ENCODE measurements around the gene CDH22.

The CDH22 gene

DNA sequence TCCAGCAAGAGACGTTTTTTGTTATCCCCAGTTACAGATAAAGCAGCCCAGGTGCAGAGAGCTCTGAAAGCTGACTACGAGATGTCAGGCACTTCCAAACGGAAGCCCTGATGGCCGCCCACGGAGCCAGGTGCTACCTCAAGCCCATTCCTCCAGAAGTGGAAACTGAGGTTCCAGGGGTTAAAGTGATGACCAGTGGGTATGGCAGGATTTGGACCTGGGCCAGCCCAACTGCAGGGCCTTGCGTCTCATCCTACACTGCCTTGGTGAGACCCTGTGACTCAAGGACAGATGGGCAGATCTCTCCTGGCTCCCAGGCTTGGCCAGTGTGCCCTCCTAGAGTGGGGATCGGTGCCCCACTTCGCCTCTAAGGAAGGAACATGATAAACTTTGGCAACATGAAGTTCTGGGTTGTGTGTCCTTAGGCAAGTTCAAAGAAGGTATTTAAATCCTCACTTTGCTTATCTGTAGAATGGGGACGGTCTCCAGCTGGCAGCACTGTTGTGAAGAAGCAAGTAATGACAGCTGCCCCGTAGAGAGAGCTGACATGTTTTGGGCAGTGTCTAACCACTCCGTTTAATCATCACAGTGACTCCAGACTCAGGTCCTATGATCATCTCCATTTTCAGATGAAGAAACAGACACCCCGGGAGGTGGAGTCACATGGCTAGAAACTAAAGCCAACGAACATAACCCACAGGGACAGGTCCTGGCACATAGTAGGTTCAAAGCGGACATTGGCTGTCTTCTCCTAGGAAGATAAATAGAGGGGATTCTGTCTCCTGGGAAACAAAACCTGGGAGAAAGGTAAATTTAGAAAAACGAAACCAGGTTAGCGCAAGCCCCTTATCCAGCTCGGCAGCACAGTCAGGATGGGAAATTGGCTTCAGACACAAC, 34.4 kb upstream of the CDH22 start:
- no peak for DNase-seq

DNA sequence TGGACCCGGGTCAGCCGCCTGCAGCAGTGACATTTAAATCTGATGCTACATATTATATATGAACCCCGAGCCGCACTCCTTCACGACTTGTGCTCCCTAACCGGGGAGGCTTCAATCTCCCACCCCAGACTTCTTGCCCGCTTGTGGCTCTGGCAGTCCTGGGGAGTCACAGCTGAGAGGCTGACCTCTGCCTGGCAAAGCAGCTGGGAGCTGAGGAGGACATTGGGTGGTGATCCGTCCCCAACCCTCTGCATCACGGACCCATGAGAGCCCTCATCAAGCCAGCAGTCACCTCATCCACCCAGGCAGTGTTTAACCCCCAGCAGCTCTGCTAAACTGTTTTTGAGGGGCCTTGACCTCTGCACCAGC, 33.7 kb upstream of the CDH22 start:
- no peak for DNase-seq

DNA sequence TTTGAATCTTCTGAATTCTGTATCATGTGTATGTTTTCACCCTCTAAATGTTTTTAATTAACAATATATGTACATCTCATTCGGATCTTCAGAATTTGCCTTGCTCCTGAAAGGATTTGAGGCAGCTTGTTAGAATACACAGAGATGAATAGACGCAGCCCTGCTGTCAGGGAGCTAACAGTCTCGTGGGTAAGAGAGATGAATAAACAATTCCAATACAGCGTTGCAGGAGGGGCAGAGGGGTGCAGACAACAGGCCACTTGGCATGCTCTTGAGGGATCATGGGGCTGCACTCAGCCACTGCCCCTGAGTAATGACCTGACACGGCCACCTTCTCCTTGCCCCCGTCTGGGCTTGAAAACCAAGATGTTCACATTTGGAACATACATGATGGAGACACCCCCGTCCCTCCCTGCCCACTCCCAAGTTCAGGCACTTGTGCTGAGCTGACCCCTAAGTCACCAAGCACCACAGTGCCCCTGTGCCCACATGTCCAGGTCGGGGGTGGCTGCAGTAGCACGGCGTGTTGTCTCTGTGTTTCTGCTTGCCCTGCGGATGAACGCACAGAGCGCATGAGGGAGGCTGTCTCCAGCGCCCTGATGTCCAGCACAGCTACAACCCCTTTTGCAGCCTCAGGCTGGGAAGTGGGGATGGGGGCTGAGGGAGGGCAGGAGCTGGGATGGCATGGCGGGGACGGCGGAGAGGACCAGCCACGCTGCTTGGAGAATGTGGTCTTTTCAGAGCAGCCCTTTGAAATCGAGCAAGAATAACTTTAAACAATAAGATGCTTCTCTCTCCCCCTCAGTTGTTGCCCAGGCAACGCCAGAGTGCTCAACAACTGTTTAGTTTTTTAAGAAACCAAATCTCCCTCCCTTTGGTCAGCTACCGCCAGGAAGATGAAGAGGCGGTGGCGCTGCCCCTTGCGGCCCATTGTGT, 33.0 kb upstream of the CDH22 start:
- DNase-seq: no peak

DNA sequence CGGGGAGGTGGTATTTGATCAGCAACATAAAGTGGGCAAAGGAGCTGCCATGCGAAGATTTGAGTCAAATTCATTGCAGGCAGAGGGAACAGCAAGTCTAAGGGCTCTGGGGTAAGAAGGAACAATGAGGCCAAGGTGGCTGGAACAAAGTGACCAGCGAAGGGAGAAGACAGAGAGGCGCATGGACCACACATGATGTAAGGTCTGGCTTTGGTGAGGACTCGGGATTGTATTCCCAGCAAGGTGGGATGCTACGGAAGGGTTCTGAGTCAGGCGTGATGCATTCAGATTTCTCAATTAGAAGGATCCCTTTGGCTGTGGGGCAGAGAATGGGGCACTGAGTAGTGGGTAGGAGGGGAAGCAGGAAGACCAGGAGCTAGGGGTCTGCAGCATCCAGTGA, 30.7 kb upstream of the CDH22 start:
- DNase-seq: no peak

DNA sequence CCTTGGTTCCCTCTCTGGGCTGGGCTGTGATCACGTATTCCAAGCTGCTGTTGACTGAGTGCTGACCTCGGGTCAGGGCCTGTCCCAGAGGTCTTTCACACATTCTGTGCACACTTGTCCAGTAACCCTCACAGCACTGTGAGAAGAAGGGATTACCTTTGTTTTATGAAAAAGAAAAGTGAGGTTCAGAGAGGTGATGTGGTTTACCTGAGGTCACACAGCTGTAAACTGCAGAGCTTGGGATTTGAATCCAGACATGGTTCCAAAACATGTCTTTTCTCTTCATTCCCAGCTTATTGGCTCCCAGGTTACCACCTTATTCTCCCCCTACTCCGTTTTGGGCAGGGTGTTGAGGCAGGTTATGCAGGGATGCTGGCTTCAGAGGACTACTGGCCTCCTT, 28.4 kb upstream of the CDH22 start:
- no peak for DNase-seq

DNA sequence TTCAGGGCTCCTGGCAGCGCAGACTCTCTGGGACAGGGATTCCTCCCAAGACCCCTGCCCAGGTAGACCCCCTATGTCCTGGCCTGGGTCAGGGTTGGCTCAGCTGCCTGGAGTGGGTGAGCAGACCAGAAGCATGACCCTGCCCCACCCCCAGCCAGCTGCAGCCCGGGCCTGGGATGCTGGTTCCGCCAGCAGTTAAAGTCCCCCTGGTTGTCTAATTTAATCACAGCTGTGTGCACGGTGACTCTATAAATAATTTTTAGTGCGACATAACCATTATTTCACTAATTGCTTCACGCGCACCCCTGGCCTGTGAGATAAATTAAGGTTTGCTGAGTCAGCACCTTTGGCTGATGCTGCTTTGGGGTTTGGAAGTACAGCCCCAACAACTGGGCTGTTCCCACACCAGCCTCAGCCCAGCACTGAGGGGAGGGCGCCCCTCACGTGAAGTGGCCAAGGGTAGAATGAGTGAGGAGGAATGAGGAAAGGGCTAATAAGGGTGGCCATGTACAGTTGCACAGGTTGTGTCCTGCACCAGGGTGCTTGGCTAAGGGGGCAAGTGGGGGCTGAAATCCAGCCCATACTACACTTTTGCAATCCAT, 26.1 kb upstream of the CDH22 start:
- DNase-seq: no peak

DNA sequence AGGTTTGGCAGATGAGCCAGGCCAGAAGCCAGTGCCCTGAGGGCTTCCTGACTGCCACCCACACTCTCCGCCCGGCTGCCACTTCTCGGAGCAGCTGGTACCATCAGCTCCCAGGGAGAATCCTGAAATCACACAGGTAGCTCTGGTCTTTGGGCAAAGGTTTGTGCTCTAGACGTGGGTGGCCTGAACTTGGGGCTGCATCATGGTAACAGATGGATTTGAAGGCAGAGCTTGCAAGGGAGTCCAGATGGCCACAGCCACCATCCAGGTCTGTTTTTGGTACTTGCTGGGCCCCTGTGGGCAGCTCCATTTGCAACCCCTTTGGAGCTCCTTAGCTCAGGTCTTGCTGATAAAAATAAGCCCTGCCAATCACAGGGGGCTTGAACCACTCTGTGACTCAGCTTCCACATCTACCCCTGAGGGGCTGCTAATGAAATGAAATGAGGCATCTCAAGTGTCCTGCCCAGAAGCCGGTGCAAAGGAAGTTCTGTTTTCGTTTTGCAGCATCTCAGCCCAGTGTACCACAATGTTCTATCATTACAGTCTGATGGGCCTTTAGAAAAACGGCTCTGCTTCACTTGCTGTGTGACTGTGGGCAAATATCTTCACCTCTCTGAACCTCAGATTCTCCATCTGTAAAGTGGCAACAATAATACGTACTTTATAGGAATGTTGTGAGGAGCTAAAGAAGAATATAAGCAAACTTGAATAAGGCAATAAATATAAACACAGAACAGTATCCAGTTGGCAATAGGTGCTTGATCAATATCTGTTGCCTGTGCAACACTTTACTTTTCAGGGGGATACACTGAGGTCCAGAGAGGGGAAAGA, 25.1 kb upstream of the CDH22 start:
- peak; percentile 60 for DNase-seq

DNA sequence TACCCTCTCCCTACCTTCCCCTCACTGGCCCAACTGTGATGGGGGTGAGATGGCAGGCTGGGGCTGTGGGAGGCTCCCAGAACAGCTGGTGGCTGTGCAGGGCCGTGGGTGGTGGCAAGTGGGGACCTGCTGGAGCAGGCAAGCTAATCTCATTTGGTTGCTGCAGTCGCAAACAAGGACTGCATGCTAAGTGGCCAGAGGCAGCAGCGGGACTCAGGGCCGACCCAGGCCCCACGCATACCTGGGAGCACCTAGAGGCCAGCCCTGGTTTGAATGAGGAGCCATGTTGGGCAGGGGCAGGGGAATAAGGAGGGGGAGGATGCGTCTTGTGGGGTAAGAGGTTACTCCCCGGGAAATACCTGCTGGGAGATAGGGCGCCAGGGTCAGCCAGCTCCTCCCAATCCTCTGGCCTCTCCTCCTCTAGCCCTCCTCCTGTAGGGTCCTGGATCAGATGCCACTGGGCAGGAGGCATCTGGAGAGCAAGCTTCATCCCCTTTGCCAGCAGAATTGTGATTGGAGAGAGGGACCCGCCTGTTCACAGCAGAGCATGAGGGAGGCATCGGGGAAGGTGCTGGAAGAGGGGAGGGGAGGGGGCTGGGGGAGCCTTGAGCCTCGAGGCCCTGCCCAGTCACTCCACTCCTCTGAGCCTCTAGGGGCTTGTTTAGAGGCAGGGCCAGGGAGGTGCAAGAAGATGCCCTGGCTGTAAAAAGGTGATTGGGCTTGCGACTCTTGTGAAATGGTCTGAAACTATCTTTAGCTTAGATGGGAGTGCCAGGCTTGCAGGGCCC, 24.3 kb upstream of the CDH22 start:
- peak; percentile 59 for DNase-seq

DNA sequence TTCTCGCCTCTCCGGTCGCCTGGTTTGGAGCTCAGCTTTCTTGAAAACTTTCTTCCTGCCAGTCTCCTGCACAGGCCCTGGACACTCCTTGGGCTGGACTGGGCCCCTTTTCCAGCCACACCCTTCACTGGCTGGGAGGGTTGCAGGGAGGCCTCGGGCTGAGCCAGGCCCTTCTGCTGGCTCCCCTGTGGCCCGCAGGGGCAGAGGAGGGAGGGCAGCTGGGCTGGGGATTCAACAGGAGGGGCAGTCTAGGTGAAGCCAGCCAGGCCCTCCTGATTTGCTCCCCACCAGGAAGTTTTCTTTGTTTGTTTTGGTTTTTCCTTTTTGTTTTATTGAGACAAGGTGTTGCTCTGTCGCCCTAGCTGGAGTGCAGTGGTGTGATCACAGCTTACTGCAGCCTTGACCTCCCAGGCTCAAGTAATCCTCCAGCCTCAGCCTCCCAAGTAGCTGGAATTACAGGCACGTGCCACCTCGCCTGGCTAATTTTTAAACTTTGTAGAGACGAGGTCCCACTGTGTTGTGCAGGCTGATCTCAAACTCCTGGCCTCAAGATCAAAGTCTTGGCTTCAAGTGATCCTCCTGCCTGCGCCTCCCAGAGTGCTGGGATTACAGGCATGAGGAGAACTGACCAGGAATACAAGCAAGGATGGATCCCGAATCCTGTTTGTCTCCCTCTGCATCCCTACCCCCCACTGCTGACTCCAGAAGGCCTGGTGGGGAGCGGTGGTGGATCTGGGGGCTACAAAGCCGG, 23.5 kb upstream of the CDH22 start:
- DNase-seq: no peak

DNA sequence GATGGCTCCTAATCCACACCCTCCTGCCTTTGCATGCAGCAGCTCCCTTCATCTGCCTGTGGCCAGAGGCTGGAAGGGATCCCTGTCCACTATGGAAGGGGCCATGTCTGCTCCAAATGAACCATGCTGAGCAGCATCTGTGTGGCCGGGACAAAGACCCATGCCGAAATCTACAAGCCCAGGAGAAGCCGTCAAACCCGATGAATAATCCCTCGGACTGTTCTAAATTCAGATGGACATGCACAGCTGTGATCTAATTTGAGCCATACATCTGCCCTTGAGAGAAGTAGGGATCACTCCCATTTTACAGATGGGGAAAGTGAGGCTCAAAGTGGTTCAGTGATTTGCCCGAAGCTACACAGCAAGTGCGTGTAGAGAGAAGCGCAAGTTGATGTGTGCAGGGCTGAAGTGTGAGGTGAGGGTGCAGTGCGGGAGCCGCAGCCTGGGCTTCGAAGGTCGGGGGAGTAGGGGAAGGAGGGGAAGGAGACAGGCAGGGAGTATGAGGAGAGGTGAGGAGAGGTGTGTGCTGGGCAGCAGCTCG, 22.6 kb upstream of the CDH22 start:
- no peak for DNase-seq

DNA sequence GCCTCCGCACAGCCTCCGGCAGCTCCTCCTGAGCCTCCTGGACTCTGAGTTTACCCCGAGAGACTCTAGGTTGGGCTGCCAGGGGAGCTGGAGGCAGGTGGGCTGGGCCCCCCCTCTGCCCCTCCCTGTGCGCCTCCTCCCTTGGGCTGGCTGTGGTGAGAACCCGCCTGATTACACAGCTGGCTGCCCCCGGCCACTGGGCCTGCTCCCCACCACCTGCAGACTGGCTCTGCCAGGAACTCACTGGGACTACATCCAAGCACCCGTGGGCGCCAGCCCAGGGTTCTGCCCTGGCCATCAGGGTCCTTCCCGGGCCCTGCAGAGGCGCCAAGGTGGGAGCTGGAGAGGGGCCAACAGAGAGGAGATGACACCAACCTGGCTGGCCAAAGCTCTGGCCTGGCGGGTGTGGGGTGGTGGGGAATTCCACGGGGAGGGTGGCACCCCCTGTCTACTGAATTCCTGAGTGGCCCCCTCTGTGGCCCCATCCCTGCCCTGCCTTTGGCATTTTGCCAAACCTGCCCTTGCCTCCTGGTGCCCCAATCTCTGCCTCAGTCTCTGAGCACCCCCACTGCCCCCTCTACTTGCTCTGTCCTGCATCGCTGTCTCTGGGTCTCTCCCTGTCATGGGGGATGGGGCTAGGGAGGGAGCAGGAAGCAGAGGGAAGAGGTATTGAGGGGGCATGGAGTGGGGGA, 21.9 kb upstream of the CDH22 start:
- DNase-seq: no peak

DNA sequence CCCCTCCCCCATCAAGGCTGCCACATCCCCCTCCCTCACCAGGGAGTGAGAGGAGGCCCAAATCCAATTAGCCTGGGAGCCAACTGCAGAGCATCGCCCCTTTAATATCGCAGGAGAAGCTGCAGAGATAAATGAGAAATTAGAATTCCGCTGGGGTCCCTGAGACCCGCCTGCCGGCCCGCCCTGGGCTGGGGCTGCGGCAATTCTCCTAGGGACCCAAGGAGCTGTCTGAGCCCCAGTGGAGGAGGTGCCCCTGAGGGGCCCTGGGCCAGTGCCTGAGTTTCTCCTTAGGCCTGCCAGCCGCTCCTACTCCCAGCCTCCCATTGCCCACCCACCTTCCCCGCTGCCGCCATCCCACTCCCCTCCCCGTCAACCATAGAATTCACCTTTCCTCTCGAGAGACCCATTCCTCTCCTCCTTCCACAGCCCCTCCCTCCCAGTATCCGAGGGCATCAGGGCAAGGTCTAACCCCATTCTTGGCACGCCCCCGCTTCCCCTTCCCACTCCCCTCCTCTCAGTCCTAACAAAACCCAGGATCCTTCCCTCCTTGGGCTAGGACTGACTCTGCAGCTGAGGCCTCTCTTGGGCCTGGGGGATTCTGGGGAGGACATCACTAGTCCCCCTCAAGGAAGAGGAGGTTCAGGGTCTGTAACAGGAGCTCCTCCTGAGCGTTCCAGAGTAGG, 20.0 kb upstream of the CDH22 start:
- DNase-seq: no peak

DNA sequence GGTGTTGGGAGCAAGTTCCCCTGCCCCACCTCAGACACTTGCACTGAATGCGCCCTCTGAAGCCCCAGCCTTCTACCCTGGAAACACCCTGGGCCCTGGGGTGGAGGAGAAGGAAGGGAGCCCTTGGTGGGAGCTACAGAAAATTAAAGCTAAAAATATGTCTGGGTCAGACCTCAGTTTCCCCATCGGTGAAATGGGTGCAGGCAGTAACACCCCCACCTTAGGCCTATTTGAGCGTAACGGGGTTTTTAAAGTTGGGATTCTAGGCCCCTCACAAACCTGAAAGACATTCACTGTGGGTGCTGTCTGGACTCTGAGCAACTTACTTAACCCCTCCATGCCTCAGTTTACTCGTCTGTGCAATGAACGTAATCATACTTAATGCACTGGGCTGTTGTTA, 19.3 kb upstream of the CDH22 start:
- no peak for DNase-seq

DNA sequence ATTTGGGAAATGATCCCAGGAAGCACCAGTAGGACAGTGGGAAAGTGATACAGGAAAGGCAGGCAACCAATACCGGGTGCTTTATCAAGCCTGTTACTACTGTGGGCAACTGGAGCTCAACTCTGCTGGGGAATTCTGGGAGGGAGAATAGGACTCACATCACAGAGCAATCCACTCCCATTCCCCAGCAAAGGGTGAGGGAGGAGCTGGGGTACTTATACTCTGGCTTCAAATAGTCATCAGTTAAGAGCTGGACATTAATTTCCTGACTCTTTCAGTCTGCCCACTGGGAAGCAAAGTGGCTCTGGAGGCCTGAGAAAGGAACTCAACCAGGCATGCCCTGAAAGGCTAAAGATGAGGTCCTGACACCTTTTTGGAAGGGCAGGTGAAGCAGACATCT, 17.5 kb upstream of the CDH22 start:
- no peak for DNase-seq

DNA sequence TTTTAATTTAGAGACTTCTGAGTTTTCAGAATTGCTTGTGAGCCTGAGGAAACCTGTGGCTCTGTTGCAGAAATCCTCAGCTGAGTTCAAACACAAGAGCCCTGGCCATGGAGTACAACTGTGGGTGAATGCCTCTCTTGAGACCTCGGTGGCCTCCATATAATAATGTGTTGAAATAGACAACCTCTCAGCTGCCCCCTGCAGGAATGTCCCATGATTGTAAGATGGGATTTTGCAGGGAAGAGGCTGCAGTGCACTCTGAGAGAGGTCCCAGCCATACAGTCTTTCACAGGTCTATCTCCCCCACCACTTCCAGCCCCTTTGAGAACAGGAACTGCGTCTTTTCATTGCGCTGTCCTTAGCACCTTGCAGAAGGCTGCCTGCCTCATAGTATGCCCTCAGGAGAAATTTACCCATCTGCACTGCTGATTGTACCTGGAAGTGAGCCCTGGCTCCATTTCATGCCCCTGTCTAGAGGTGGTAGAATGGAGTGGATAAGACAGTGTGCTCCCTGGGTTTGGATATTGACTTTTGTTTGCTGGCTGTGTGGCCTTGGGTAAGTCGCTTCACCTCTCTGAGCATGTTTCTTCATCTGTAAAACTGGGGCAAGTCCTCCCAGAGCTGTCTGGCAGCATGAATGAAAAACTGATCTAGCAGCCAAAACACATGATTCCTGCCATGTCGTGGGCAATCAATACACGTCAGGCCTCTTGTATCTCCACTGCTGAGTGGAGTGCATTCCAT, 16.8 kb upstream of the CDH22 start:
- DNase-seq: no peak

DNA sequence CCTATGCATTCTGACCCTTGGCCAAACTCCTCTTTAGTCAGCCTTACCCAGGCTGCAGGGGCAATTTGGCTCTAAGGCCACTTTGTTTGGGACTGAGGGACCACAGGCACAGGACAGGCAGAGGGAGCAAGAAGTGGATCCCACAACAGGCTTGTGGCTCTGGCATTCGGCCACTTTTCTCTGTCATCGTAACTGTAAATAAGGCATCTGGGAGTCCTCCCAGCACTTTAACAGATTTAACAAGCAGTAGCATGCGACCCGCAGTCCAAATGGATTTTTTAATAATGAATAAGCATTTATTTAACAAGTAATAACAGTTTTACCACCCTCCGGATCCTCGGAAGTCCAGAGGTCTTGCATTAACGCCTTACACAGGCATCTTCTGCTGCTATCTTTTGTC, 16.1 kb upstream of the CDH22 start:
- DNase-seq: no peak

DNA sequence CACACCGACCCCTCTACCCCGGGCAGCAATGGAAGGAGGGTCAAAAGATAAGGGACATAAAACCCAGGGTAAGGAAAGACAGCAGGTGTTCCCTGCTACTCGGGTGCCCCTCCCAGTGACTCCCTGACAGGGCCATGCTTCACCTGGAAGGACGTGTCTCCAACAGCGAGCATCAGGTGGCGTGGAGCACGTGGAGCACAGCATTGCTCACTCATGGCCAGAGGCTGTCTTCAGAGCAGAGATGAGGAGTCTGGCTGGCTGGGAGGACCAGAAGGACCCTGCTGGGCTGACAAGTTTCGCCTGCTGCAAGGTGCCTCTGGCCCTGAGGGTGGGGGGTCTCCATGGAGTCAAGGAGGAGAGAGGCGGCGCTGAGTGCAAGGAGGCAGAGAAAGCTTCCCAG, 15.3 kb upstream of the CDH22 start:
- no peak for DNase-seq

DNA sequence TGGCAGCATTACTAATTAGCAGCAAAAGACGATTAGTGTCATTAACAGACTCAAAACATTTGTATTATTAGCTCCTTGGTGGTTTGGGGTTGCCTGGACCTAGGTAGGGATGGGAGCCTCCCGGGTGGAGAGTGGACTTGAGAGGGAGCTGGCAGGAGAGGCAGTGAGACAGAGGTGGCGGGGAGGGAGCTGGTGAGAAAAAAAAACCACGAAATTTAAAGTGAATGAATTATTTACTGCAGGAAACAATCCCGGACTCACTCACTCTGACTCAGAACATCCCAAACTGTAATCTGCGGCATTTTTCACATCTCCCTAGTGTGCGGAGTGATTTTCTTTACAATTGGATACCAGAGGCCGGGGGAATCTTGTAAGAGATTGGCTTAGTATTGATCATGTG, 14.3 kb upstream of the CDH22 start:
- no peak for DNase-seq

DNA sequence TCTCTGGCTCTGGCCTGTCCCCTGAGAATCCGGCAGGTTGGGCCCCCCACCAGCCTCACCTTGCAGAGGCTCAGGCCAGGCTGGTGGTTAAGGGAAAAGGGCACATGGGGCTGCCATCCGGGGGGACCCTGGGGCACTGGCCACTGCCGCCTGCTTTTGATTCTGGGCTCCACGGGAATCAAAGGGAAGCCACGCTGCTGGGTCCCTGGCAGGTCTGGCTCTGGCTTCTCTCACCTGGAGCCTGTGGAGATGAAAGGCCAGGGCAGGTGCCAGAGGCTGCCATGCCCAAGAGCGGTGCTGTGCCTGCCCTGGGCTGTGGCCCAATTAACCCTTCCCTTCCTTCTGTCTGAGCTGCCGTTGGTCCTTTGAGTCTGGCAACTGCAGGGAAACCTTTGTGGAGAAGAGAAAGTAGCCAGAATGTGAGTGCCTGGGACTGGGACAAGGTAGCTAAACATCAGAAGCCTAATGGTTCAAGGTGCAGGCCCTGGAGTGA, 9.4 kb upstream of the CDH22 start:
- no peak for DNase-seq
